ENCODE data around the gene OGFR. TPM values are rescaled to one million over a fixed set of nuclear protein-coding genes. Genes with fewer than 3 reads are reported as not detected.

The OGFR gene
- total RNA-seq, 2 donors from 2014 or later: 23.3 to 23.6 TPM

DNA sequence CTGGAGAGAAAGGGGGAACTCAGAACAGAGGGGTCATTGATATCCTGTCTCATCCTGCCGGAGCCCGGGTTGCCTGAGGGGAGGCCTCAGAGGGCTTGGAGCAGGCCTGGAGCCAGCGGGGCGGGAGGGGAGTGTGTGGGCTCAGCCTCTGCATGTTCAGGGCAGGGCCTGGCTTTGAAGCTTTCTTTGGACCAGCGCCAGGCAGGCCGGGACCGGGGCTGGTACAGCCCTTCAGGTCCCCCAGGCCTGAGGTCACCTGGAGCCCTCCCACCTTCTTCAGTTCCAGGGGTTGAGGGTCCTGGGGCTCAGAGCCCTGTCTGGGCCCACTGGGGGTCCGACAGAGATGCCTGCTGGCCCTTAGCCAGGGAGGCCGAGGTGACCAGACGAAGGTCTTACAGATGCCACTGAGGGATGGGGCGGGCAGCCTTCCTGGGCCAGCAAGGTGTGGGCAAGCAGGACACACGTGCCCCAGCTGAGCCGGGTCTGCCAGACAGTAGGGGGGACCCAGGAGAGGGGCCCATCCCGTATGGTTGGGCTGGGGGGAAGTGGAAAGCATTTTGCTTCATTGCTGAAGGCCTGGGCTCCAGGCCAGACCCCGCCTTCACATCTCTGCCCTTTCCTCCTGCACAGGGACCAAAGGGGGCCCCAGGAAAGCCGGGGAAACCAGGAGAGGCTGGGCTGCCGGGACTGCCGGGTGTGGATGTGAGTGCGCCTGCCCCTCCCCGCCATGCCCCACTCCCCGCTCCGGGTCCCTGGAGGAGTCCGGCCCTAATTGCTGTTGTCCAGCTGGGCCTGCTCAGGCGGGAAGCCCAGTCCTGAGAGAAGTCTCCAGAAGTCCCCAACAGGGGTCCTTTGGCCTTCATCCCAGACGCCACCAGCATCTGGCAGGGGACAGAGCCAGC, 14.2 kb downstream of the OGFR start:
- ATAC-seq (peak; percentile 55 to 57), DNase-seq (peak; percentile 86)
- intact Hi-C loops (cut with DNase I): no loop called here

DNA sequence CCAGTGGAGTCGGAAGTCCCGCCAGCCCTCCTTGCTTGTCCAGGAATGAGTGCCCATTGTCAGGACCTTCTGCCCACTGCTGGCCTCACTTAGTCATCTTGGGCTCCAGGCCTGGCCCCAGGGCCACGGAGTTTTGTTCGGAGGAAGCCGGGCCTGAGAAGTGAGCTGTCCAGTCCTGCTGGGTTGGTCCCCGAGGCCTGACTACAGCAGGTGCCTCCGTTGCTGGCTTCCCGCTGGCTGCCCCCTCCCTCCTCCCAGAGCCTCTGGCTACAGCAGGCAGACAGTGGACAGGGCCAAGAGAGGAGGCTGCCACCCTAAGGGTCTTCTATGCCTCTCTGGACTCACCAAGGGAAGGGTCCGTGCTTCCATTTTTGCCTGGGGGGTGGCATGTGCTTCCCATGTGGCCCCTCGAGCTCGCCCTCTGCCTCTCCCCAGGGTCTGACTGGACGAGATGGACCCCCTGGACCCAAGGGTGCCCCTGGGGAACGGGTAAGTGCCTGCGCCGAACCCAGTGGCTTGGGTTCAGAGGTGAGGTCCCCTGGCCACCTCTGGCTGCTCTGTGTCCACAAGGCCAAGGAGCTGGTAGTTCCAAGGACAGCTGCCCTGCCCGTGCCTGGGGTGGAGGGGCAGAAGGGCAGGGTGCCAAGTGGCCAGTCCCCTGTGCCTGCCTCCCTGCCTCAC, 15.0 kb downstream of the OGFR start:
- DNase-seq (no peak), ATAC-seq (peak; percentile 7 to 8)
- intact Hi-C loops (cut with DNase I): no loop called here

DNA sequence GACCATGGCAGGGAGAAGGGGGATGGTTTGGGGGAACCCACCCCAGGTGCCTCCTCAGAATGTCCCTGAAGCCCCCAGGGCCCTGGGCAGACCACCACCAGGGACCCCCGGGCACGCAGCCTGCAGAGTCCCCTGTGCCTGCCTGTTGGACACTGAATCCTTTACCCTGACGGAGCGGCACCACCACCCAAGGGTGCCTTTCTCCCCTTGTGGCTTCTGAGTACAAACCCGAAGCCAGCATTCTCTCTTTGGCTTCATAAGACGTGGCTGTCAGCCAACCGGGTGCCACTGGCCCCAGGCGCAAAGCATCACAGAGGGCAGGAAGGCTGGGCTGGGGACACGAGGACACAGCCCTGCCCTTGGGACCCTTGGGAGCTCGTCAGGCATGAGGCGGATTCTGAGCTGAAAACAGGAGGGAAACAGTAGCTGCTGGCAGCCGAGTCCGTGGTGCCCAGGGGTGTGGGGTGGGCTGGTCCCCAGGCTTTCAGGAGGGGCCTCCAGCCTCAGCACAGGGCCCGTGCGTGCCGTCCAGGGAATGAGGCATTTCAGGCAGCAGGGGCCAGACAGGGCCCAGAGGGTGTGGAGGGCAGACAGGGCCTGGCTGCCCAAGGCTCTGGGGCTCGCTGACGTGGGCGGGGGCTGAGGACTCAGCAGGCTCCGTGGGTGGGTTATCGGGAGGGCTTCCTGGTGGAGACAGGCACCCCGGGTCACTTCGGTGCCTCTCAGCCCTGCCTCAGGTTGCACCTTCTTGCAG, 15.8 kb downstream of the OGFR start:
- DNase-seq: no peak
- intact Hi-C loops (cut with DNase I): no loop called here
- ATAC-seq: no peak

DNA sequence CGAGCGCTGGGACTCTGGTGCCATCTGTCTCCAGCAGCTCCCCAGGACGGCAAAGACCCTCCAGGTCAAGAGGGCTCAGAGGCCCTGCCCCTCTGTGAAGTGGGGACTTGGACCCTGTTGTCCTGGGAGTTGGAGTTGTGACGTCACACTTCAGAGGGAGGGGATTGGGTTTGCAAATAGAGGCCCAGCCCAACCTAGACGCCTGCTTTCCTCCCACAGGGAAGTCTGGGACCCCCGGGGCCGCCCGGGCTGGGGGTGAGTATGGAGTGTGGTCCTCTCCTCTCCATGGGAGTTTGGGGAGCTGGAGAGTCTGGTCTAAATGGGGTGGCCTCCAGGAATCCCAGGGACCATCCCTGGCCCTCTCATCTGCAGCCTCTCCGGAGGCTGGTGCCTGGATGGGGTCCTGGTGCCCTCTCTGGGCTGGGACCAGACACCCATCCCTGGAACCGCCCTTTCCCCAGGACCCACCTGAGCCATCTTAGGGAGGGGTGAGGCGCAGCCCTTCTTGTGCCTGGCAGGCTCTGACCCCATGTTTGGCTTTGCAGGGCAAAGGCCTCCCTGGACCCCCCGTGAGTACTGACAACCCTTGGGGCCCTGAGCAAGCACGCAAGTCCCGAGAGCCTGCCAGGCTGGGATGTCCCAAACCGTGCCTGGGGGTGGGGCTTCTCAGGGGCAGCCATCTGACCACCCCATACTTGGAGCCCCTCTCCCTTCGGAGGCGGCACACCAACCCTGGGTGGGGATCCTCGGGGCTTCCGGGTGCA, 16.5 kb downstream of the OGFR start:
- no peak for ATAC-seq
- no peak for DNase-seq
- intact Hi-C loops (cut with DNase I): no loop called here

DNA sequence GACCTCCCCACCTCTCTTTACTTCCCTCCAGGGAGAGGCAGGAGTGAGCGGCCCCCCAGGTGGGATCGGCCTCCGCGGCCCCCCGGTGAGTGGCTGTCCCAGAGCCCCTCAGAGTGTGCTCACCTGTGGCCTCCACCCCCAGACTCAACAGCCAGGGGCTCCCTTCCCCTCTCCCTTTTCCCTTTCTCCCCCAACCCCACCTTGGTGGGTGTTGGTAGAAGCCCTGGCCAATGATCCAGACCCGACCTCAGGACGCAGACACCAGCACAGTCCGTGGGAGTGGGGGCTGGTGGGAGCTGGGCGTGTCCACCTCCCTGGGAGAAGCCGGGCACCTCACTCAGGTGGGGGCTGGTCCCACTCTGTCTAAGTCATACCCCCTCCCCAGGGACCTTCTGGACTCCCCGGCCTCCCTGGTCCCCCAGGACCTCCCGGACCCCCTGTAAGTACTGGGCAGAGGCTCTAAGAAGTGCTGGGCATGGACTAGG, 17.1 kb downstream of the OGFR start:
- DNase-seq (no peak), ATAC-seq (no peak)
- intact Hi-C loops (cut with DNase I): no loop called here

DNA sequence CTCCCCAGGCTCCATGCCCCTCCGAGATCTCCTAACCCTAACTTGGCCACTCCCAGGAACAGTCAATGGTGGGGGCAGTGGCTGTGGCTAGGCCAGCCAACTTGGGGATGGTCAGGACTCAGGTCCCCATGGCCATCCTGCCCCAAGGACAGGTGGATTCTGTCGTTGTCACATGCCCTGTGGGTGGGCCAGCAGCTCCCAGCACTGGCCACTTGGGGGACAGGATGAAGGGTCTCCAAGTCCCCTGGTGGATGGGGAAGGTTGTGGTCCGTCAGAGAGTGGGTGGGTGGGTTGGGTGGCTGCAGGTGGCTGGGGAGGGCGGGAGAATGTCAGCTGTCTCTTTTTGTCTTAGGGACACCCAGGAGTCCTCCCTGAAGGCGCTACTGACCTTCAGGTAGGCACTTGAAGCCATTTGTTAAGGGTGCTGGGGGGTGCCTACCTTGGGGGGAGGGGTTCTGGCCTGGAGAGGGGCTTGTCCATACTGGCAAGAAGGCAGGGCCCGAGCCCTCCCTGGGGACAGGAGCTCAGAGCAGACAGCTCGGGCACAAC, 17.7 kb downstream of the OGFR start:
- intact Hi-C loops (cut with DNase I): no loop called here
- DNase-seq: no peak
- ATAC-seq: no peak

DNA sequence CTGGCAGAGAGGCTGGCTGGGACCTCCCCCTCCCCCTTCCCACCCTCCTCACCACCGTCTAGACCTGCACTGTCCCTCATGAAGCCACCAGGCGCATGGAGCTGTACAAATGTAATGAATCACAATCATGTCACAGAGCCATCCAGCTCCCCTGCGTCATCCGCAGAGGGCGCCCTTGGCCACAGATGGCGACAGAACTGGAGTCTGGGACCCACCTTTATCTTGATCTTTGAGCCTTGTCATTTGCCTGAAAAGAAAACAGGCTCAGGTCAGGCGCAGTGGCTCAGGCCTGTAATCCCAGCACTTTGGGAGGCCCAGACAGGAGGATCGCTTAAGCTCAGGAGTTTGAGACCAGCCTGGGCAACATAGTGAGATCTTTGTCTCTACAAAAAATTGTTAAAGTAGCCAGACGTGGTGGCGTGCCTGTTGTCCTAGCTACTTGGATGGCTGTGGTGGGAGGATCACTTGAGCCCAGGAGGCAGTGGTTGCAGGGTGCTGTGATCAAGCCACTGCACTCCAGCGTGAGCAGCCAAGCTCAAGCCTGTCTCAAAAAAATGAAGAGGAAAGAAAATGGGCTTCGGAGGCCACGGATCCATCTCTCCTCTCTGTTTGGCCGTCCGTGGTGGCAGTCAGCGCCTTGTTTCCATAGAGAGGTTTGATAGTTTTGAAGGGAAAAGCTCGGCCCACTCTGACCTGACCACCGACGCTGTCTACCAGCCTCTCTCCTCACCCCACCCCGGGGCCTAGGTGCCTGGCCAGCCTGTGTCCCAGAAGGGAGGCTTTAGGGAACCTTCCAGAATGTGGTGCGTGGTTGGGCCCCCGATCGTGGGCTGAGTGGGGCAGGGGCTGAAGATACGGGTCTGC, 18.4 kb downstream of the OGFR start:
- ATAC-seq: no peak
- intact Hi-C loops (cut with DNase I): no loop called here
- no peak for DNase-seq

DNA sequence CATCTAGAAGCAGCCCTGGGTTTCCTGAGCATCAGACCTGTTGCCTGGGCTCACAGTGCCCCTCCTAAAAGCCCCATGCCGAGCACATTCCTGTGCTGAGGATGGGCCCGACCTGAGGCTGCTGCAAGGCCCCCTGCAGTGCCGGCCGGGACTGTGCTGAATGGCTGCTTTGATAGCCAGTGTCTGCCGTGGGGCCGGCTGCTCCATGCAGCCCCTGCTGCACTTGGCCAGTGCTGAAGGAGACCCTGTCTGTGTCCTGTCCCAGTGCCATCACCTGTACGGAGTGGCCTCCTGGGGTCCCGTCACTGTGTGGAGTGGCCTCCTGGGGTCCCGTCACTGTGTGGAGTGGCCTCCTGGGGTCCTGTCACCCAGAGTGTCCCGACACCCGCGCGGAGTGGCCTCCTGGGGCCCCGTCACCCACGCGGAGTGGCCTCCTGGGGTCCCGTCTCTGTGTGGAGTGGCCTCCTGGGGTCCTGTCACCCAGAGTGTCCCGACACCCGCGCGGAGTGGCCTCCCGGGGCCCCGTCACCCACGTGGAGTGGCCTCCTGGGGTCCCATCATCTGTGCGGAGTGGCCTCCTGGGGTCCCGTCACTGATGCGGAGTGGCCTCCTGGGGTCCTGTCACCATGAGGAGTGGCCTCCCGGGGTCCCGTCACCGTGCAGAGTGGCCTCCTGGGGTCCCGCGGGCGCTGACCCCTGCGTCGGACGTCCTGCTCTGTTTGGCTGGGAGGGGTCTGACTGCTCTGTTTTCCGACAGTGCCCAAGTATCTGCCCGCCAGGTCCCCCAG, 19.2 kb downstream of the OGFR start:
- no peak for ATAC-seq
- intact Hi-C loops (cut with DNase I): no loop called here
- DNase-seq: no peak

DNA sequence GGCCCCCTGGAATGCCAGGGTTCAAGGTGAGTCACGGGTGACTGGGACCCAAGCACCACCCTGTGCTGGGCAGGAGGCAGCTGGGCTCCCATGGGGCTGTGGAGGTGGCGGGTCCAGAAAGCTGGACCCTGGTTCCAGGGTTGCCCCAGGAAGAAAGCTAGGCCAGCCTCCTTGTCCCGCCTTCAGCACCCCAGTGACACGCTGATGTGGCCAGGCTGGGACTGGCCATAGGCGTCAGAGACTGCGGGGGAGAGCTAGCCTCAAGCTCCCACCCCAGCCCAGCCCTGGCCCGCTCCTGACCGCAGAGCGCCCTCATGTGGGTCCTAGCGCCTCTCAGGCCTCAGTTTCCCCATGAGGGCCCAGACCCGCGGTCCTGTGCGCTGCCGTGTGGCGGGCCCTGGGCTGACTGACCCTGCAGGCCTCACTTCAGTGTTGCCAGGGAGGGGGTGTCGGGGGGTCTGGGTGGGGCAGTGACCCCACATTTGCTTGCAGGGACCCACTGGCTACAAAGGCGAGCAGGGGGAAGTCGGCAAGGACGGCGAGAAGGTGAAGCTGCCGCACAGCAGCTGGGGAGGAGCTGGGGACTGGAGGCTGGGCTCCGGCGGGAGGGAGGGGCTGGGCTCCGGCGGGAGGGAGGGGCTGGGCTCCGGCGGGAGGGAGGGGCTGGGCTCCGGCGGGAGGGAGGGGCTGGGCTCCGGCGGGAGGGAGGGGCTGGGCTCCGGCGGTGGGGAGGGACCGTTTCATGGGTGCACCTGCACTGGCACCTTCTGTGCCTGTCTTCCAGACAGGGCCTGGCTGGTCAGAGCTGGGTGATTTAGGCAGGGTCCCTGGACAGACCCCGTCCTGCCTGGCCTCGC, 20.1 kb downstream of the OGFR start:
- ATAC-seq: peak; percentile 74 to 79
- DNase-seq: no peak
- intact Hi-C loops (cut with DNase I): no loop called here

DNA sequence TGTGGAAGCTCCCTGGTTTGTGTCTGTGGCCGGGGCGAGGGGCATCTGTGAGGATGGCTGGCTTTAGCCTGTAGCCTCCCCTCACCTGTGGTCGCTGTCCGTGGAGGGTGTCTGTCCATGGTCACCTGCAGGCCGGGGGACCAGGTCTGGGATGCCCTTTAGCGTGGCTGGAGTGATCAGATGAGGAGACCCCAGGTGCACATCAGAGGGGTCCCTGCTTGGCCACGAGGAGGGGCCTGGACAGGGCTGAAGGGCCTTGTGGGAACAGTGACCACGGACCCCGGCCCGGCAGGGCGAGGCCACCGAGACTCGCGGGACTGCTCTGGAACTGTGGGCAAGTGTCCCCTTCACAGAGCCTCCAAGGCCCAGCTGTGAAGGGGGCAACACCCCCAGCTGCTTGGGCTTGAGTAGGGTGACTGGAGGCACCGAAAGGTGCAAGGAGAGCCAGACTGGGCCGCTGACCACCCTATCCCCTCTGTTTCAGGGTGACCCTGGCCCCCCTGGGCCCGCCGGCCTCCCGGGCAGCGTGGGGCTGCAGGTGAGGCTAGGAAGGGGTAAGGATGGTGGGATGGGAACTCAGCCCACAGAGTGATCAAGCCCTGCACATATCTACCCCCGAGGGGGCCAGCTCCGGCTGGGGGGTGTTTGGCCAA, 20.8 kb downstream of the OGFR start:
- ATAC-seq: peak; percentile 2 to 13
- intact Hi-C loops (cut with DNase I): no loop called here
- no peak for DNase-seq

DNA sequence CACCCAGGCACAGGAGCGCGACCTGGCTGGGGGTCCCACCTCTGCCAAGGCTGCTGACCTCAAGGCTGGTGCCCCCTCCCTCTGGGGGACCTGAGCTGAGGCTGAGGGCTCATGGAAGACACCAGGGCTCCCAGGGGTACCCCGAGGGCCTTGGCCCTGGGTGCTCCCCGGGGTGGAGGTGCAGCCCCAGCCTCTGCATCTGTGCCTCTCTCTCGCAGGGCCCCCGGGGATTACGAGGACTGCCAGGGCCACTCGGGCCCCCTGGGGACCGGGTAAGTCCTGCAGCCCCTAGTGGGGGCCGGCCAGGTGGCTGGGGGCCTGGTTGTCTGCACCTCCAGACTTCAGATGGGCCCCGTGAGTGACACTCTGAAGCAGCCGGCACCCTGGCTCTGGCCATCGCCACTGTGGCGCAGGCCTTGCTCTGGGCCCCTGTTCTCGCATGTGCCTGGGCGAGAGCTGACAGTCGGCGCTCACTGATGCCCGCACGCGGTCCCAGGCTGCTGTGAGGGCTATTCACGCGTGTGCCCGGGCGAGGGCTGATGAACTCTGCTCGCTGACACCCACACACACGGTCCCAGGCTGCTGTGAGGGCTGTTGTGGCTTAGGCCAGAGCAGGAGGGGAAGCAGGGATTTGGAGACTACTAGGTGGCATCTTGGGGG, 21.5 kb downstream of the OGFR start:
- ATAC-seq: no peak
- intact Hi-C loops (cut with DNase I): no loop called here
- peak; percentile 14 for DNase-seq

DNA sequence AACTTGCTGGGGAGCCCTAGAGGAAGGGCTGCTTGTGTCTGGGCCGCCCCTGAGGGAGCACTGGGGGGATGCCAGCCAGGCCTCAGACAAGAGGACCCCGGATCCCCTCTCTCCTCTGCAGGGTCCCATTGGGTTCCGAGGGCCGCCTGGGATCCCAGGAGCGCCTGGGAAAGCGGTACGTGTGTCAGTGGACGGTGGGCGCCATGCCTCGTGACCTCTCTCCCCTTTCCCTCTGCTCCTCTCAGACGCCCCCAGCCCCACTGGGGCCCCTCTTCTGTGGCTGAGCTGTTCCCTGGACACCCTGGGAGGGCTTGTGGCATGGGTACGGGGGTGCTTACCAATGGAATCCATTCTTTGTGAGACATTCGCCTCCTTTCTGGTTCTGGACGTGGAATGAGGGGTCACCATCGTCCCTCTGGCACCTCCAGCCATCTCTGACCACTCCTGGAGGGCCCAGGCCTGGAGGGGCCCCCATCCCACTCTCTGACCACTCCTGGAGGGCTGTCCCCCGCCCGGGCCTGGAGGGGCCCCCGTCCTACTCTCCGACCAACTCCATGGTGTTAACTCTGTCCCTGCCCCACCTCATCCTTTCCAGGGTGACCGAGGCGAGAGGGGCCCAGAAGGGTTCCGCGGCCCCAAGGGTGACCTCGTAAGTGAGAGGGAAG, 22.1 kb downstream of the OGFR start:
- DNase-seq (no peak), ATAC-seq (no peak)
- intact Hi-C loops (cut with DNase I): no loop called here

DNA sequence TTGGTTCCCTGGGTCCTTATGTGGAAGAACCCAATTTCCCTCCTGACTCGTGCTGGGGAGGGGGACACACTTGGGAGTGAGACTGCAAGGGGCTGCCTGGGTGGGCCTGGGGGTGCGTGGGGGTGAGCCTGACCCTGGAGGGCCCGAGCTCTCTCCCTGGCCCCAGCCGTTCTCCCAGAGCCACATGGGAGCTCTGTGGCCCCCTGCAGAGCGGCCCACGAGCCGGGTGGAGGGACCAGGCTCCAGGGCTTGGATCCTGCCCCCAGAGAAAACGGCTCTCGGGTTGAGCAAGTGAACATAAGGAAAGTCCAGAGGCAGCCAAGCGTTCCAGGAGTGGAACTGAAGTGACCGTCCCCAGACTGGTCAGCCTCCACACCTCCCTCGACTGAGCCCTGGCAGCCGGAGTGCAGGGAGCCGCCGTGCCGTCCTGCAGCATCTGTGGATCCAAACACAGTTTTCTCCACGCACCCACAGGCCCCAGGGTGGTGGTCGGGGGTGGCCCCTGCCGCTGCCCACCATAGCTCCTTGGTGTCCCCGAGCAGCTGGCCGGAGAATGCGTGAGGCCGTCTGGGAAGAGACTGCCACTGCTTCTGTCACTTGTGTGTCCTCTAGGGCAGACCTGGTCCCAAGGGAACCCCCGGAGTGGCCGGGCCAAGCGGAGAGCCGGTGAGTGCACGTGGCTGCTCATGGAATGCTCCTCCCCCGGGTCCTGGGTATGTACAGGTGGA, 22.8 kb downstream of the OGFR start:
- ATAC-seq (no peak), DNase-seq (peak; percentile 18)
- intact Hi-C loops (cut with DNase I): no loop called here

DNA sequence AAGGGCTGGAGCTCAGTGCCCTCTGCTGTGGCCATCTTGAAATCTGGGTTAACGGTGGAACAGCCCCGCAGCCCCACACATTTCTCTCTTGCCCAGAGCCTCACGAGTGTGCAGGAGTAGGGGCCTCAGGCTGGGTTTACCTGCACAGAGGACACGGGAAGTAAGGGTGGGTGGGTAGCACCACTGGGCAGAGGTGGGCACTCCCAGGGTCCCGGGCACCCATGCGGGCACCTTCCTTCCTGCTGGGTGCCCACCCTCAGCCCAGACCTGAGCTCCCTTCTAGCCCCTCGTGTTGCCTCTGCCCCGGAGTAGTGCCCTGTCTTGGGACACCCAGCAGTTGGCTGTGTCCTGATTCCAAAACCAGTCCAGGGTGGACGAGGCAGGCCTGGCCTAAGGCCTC, 23.4 kb downstream of the OGFR start:
- no peak for ATAC-seq
- DNase-seq: no peak

More for the DNA sequence above, 23.4 kb downstream of the OGFR start:
- intact Hi-C loops (cut with DNase I): no loop called here

All from left cardiac atrium (tissue), 4 donors.